CD1c-positive myeloid dendritic cell (primary cell): ENCODE data around the gene ZMYM2.
A peak's percentile ranks its signal among the peaks of the same experiment; 100 is the strongest.

Experiments used
- DNase-seq: peaks from one replicate; pipeline ENCODE4 v3.0.0-alpha.2; 2016; ENCODE audit errors: extremely low spot score

The ZMYM2 gene

DNA sequence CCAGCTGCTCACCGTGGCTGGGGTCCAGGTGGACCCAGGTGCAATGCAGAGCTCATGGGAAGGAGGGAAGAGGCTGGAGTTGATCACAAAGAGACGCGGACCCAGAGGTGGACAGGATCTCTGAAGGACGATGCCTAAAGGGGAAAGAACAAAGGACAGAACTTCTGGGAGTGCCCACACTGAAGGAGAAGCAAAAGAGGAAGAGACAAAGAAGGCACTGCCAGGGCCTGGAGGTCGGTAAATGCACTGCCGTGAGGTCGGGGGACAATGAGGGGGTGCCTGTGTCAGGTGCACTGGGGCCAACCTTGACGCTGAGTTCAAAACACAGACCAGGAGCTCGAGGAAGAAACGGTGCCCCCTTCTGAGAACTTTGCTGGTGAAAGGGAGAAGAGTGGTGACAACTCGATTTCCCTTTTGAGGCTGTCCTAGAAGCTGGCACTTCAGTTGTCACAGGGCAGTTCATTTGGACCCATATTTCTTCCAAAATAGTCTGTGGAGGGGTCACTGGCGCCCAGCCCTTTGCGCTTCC lies 146.7 kb downstream of the ZMYM2 start:
- DNase-seq: no peak

DNA sequence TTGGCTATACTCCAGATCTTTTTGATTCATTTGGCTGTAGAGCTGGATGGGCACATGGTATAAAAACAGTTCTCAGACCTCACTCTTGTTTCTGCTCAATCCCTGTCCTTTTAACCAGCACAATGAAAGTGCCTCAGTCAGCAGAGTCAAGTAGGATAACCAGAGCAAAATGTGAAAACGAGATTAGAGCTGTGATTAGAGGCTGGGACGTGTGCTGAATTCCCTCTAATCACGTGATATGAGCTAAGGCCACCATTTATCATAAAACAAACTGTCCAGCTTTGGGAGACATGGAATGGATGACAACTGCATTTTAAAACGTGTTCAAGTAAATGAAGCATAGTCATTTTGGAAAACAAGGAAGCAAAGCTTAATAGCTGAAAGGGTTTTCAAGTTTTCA lies 148.2 kb downstream of the ZMYM2 start:
- no peak for DNase-seq

DNA sequence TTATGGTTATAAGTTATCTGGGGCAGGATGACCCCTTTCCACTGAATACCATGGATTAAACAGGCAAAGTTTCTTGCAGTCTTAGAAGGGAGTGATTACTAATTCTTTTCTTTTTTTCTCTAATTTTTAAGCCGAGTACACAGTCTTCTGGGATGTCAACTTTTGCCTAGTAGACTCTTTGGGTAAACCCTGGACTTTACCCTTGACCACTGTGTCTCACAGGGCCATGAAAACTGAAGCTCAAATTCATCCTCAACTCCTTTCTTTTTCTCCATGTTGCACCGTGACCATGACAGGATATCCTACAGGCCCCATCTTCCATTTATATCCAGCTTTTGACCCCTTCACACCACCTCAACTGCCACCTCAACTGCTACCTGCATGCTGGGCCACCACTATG lies 150.5 kb downstream of the ZMYM2 start:
- DNase-seq: no peak

DNA sequence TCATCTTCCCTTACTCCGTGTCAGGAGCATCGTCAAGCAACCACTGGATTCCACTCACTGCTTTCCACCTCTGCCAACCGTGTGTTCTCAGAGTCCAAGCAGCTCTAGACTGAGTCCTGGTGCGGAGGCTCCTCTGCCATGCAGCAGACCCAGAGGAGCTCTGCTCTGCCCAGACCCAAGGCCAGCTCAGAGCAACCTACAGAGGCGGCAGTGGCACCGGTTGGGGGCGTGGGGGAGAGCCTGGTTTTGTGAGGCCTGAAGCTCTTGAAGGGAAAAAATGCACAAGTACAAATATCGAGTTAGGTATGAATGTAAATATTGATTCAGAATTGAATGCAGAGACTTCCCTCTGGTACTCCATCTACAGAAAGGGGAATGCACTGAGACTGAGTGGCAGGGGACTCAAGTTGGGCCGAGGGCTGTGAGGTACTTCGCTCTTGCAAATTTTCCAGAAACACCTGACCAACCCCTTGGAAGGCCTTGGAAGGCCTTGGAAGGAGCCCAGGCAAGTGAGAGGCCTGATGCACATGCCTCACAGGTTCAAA lies 155.6 kb downstream of the ZMYM2 start:
- no peak for DNase-seq

DNA sequence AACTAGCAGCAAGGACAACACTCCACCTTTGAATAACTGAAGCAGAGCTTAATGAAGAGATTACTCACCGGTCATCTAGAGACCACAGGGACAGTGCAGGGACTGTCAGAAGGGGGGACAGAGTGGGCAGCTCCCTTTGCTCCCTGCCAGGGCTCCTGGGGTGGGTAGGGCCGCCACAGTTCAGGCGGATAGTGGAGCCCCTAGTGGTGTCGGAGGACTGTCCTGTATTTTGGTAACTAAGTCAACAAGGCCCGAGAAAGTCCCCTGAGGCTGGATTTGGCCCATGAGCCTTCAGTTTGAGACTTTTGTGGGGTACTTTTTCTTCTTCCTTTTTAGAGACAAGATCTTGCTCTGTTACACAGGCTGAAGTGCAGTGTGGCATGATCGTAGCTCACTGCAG lies 157.7 kb downstream of the ZMYM2 start:
- DNase-seq: no peak

DNA sequence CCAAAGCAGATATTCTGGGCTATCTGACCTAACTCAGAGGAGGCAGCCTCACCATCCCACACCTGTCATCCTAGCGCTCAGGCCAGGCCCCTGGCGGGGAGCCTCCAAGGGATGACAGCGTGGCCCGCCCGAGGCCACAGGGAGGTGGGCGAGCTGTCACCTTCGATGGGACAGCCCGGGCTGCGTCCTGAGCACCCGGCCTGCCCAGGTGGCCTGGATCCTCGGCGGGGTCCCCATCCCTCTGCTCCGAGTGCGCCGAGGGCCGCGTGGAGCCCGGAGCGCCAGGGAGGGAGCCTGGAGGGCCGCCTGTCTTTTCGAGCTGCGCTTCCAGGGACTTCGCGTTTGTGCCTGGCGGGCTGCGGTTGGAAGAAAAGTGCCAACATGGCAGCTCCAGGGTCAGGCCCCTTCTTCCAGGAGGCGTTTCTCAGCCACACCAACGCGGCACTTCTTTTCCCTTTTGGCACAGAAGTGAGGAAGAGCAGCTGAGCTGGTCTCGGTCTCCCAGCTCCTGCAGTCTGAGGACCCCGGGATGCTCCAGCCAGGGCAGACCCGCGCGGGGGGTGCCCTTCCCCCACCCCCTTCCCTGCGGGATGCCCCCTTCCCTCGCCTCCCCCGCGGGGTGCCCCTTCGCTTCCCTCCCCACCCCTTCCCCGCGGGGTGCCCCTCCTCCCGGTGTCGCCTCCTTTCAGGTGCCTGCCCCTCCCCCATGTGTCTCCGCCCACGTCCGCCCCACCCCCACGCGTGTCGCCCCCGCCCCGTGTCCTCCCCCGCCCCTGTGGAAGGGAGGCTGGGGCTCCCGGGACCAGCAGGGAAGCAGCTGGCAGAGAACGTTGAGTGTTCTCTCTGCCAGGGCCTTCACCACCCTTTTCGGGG lies 160.0 kb downstream of the ZMYM2 start:
- DNase-seq: peak; percentile 21

DNA sequence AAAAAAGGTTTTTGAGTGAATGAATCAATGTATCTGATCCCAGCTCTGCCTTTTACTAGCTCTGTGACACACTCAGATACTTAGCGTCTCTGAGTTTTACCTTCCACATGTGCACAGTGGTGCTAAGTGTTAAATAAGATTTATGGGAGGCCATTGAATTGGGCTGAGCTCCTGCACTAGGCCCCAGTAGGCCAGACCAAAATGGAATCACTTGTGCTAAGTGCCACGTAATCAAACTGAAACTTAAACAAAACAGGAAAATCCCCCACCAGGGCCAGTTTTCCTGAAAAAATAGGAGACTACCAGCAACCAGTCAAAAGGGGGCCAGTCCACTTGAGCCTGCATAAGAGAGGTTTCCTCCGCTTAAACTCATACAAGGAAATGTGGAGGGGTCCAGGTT lies 161.4 kb downstream of the ZMYM2 start:
- DNase-seq: no peak

DNA sequence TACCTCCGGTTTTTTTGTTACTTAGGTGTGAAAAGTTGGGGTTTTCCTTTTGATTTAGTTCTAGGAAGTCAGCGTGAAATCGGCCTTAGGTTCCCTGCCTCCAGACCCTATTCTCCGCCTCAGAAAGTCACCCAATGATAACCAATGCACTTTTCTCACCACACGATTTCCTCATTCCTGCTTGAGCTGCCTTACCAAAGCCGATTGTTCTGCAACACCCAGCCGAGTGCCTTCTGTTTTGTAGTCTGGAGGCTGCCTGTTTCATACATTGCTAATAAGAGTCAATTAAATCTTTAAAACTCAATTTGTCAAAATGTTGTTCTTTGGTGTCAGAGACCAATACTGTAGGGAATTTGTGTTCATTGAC lies 162.6 kb downstream of the ZMYM2 start:
- DNase-seq: peak; percentile 43

DNA sequence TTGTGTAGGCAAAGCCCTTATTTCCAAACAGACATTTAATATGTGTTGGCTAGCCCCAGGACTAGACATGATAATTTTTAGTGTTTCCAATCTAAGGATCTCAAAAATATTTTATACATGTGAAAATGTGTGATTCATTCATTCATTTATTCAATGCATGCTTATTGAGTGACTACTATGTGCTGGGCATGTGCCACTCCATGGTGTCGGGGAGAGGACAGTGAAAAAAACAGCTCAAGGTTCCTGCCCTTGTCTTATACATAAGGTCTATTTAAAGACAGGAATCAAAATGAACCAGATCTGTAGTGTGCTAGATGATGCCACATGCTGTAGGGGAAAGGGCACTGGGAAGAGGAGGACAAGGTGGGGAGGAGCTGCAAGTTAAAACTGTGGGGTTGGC lies 165.8 kb downstream of the ZMYM2 start:
- DNase-seq: no peak

DNA sequence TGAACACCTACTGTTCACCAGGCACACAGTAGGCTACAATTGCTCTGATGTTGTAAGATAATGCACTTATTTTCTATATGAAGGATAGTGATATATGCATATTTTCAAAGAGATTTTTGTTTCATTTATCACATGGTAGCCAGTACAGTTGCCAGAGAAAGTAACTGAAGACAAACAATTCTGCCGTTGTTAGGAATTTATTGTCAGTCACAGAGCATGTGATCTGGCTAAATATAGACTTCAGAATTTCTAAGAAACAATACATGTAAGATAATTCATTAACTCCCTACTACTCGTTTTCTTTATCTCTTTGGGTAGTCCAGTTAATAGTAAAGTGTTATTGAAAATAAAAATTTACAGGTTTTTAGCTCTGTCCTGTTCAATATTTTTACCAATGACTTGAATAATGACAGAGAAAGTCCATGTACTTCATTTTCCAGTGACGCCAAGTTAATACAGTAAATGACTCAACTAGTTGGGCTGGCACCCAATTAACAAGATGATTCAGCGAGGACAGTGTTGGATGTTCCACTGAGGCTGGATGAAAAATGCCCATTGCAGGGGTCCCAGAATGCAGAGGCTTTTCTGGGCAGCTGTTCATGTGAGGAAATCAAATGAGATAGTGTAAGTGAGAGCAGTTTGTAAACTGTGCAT lies 166.7 kb downstream of the ZMYM2 start:
- DNase-seq: no peak

DNA sequence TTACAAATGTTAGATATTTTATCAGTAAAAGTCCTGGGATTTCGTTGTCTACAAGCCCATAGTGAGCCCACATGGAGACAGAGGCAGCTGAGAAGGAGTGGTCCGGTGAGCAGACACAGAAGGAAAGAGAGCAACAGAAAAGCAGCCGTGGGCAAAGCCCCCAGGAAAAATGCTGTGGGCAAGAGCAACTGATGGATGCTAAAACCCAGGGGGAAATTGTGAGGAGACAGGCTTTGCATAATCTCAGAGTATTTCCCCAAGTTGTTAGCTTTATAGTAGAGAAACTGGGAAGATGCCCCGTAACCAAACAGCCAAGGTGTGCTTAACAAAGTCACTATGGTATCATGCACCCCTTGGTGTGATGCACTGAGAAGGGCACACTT lies 167.2 kb downstream of the ZMYM2 start:
- DNase-seq: no peak

DNA sequence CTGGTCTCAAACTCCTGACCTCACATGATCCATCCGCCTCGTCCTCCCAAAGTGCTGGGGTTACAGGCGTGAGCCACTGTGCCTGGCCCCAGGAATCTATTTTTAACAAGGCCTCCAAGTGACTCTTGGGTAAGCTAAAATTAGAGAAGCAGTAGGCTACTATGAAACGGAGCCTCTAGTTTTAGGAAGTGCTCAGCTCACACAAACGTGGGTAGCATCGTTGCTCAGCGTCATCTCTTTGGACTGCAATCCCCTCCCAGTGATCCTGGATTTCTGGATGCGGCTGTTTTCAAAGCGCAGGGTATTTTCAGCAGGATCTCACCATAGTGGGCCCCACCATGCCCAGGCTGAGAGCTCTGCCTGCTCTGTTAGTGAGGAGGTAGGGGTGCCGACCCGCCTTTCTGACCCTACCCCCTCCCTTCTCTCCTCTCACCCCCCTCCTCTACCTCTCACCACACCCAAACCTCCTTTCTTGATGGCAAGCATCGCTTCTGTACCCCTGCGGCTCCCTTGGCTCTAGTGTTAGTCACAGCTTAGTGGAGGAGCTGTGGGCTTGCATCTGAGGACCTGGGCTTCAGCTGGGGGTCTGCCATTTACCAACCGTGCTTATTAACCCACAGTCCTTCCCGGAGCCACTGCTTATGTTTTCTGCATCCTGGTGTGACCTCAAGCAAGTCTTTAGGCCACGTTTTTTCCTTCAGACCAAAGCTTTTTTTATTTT lies 168.2 kb downstream of the ZMYM2 start:
- peak; percentile 89 for DNase-seq

DNA sequence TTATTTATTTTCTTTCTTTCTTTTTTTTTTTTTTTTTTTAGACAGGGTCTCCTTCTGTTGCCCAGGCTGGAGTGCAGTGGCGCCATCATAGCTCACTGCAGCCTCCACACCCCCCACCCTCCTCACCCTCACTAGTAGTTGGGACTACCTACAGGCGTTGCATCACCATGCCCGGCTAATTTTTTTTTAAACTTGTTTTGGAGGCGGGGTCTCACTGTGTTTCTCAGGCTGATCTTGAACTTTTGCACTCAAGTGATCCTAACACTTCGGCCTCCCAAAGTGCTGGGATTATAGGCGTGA lies 168.7 kb downstream of the ZMYM2 start:
- no peak for DNase-seq

DNA sequence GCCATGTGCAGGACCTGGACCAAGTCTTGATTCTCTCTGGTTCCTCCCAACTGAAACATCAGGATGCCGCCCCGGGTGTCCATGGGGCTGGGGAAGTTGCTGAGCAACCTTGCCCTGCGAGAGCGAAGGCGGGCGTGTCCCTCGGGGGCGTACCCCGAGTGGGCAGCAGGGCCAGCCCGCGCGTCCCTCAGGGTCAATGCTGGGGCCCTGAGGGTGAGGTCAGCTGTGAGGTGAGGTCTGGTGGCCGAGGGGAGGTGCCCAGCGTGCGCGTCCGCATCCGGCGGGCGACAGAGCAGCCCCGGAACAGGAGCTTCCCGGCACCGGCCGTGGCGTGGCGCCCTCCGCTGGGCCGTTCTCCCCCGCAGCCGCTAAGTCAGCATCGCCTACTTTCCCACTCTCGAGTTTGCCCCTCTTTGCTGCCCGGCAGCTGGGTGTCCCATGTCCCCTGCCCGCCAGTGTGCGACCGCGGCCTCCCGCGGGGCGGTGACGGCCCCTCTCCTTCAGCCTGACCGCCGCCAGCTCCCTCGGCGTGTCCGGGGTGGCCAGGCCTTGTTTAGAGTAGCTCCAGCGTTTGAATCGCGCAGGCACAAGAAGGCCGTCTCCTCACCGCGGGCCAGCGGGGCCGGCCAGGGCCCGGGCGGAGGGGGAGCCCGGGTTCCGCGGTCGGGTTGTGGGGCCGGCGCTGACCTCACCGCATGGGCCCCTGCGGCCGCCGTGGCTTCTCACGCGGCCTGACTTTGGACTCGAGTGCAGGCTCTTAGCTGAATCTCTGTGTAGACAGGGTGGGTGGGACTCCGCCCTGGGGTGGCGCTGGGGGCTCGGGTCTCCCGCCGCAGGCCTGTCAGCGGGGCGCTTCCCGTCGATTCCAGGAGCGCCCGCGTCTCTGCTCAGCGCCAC lies 169.3 kb downstream of the ZMYM2 start:
- DNase-seq: peak; percentile 82

DNA sequence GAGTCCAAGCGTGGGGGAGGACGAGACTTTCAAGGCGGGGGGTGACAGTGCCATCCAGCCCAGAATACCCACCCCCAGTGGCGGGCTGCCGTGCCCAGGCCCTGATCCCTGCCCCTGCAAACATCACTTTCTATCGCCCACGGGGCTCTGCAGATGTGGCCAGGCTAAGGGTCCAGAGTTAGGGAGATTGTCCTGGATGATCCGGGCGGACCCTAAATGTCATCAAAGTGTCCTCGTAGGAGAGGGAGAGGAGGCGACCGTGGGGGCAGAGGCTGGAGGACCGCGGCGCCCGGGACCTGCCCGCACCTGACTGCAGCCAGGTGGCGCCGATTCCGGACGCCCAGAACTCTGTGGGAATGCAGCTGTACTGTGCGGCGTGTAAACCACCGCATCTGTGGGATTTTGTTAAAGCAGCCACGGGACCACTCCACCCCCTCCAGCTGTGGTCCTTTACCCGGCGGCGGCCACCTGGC lies 170.0 kb downstream of the ZMYM2 start:
- no peak for DNase-seq

DNA sequence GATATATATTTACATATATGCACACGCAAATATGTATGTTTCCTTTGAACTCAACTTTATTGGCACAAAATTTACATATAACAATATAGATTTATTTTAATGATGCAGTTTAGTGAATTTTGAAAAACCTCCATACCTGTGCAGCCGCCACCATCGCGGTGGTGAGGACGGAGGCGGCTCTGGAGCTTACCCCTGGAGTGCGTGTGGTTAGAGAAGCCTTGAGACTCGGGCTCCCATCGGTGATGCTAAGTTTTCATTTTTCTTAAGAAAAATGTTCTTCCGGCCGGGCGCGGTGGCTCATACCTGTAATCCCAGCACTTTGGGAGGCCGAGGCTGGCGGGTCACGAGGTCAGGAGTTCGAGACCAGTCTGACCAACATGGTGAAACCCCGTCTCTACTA lies 170.5 kb downstream of the ZMYM2 start:
- DNase-seq: no peak

DNA sequence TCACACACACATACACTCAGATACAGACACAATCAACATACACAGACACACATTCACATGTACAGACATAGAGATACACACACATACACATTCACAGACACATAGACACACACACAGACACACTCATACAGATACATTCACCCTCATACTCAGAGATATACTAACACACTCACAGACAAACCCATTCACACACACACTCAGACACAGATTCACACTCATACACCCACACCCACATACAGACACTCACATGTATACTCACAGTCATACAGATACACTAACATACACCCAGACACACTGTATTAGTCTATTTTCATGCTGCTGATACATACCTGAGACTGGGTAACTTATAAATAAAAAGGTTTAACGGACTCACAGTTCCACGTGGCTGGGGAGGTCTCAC lies 171.5 kb downstream of the ZMYM2 start:
- no peak for DNase-seq

DNA sequence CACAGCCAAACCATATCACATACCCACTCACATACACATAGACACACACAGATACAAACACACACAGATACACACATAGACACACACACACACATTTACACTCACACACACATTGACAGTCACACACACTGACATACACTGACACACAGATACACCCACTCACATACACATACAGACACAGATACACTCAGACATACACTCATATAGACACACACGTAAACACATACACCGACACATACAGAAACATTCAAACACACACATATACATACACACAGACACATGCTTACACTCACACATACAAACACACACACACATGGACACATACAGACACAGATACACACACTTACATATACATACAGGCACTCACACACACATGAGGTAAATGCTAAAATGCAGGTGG lies 172.1 kb downstream of the ZMYM2 start:
- DNase-seq: no peak

DNA sequence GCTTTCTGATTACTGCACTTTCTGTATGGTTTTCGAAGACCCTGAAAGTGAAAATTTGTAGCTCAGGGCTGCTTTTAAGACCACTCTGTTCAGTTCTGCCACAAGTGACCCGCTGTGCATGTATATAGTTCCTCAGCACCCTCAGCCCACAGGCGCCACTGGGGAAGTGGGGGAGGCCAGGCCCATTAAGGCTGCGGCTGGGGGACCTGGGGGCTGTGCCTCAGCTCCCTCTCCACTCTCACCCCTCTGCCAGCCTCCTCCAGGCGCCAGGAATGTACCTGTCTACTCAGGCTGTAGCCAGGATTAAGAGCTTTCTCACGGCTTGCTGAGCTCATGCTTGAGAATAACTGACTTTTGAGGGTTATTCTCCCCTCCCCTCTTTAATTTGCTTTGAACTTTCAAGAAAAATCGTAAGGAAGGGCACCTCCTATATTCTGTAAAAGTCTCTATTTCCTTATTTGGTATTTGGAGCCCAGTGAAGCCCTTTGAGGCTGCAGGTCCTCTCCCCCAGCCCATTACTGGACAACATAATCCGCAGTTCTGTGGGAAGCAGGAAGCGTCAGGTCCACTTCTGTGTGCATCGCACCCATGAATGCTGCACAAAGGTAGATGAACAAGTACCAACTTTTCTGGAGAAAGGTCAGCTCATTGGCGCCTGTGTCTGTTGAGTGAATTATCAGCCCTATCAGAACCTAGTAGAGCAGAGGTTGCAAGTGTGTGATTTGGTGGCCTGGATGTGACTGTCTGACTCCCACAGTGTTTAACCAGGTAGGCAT lies 172.7 kb downstream of the ZMYM2 start:
- DNase-seq: no peak

DNA sequence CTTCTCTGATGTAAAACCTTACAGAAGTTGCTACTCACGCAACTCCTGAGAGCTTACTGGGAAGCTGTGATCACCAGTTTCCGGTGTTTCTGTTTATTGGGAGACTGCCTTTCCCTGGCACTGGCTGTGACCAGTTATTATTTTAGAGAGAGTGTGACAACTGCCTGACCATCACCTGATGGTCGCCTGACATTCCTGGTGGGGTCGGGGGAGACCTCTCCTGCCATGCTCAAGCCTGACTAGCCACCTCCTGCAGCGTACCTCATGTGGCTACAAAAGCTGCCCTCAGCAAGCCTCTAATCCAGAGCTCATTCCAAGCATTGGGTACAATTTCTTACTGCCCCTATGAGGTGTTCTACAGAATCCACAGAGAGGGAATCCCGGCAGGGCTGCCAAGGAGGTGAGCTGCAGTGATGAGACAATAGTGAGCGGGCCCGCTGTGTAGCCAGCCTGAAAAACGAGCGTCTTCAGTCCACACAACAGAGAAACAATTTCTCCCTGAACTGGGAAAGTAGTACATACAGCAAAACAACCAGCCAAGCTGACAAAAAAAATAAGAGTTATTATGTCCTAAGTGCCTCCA lies 173.6 kb downstream of the ZMYM2 start:
- no peak for DNase-seq
